Measurements from ENCODE around the gene GPR137C.

The GPR137C gene, protein sequence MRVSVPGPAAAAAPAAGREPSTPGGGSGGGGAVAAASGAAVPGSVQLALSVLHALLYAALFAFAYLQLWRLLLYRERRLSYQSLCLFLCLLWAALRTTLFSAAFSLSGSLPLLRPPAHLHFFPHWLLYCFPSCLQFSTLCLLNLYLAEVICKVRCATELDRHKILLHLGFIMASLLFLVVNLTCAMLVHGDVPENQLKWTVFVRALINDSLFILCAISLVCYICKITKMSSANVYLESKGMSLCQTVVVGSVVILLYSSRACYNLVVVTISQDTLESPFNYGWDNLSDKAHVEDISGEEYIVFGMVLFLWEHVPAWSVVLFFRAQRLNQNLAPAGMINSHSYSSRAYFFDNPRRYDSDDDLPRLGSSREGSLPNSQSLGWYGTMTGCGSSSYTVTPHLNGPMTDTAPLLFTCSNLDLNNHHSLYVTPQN

DNA sequence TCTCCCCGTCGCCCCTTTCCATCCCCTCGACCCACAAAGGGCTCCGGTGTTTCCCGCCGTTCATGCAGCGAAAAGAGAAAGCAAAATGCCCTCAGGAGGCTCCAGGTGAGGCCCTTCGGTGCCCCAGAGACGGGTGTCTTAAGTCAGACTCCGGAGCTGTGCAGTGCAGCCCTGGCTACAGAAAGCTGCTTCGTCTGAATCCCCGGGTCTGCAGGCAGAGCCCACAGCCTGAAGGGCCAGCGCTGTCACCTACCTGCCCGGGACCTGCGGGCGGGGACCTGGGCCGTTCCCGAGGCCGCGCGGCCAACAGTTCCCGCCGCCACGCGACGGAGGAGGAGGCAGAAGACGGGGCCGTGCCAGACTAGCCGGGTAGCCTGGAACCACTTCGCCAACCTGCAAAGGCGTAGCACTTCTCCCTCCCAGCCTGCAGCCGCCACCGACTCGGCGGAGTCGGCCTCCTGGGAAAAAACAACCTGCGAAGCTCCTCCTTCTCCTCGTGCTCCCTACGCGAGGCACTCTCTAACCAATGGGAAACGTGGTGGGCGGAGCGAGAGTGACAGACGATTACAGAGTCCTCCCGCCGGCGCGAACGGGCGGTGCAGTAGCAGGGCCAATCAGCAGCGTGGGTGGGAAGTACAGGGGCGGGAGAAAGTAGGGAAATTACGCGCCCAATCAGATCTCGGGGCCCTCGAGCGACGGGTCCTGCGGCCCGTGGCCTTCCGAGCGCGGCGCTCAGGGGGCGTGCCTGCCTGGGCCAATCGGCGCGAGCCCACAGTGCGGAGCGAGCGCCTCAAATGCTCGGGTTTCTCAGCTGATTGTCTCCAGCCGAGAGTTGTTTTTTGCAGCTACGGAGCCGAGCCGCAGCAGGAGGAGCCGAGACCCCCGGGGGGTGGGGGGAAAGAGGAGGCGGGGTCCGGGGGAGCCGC is at the start of gene GPR137C, which contains the start of gene TXNDC16:
GPR137C (plus strand) TSS at position 774 of the 926 bp plus-strand sequence. CDS start 312 bp downstream, outside the sequence.
TXNDC16 (minus strand) TSS at position 443 of the 926 bp plus-strand sequence. CDS start 8,948 bp downstream, outside the sequence.
- peak; percentile 98 for DNase-seq (ENCODE audit: low spot score)
- TF ChIP-seq, protein P1, sequence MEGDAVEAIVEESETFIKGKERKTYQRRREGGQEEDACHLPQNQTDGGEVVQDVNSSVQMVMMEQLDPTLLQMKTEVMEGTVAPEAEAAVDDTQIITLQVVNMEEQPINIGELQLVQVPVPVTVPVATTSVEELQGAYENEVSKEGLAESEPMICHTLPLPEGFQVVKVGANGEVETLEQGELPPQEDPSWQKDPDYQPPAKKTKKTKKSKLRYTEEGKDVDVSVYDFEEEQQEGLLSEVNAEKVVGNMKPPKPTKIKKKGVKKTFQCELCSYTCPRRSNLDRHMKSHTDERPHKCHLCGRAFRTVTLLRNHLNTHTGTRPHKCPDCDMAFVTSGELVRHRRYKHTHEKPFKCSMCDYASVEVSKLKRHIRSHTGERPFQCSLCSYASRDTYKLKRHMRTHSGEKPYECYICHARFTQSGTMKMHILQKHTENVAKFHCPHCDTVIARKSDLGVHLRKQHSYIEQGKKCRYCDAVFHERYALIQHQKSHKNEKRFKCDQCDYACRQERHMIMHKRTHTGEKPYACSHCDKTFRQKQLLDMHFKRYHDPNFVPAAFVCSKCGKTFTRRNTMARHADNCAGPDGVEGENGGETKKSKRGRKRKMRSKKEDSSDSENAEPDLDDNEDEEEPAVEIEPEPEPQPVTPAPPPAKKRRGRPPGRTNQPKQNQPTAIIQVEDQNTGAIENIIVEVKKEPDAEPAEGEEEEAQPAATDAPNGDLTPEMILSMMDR (IDR thresholded peaks at IDR 0.05; ENCODE audit: extremely low read depth, missing control alignments), result no peak

DNA sequence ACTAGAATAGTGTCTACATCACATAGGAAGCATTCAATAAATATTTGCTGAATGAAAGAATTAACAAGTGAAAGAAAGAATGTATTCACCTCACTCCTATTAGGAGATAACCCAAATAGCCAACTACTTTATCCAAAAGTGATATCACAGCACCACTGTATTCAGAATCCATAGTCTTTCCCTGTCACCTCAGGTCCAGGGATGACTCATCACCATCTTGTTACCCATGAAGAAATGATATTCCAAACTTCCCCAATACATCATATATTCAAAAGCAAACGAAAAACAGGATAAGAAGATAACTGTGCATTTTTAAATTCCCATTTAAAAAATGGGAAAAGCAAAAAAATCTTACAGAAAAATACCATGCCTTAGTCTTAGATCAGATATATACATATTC is 39.4 kb upstream of the GPR137C start:
- TF ChIP-seq, protein P1 (IDR thresholded peaks at IDR 0.05; ENCODE audit: extremely low read depth, missing control alignments), result no peak

DNA sequence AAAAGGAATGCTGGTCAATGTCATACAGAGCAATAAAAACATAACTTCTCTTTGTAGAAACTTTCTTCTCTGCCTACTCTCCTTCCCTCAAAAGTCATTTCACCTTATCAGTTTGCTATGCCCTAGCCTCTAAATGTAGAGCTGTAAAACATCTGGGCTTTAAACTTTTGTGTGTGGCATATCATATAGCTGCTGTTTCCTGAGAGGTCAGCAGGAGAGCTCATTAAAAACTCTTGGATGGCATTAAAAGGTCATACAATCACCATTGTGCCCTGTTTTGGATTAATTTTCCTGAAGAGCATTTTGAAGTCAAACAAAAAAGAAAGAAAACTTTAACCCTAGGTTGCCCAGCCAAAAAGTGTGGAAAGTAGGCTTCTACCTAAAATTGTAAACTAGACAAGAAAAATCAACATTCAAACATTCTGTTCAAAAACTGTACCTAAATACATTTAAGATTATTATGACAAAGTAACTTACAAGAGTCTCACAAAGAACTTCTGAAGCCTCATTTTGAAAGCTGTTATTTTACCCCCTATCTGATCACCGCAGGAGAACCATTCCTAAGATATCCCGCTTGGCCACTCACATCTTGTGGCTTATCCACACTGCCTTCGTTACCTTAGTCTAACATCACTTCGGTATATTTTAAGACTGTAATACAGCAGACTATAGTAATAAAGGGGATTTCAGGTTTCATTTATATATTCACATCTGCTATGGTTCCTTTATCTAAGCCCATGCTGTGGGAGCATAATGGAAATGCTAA is 38.4 kb upstream of the GPR137C start:
- no peak for DNase-seq (ENCODE audit: low spot score)
- TF ChIP-seq, protein P1 (IDR thresholded peaks at IDR 0.05; ENCODE audit: extremely low read depth, missing control alignments), result no peak

More for the DNA sequence above, 39.4 kb upstream of the GPR137C start:
- DNase-seq (ENCODE audit: low spot score), result no peak

DNA sequence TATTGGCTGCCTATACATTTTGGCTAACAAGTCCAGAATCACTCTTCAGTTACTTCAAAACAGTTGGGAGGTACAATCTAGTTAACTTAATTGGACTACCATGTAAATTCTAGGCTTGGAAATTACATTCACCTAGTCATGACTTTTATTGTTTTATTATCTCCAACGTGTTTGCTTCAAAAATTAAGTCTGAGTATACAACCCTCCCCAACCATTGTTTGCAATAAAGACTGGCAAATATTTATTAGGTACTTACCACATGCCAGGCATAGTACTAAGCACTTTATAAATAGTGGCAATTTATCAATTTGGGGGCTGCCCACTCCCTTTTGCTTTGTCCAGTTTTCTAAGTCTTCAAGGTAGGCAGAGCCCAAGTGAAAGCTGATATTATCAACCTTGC is 30.6 kb upstream of the GPR137C start:
- DNase-seq (ENCODE audit: low spot score), result no peak
- TF ChIP-seq, protein P1 (IDR thresholded peaks at IDR 0.05; ENCODE audit: extremely low read depth, missing control alignments), result no peak

DNA sequence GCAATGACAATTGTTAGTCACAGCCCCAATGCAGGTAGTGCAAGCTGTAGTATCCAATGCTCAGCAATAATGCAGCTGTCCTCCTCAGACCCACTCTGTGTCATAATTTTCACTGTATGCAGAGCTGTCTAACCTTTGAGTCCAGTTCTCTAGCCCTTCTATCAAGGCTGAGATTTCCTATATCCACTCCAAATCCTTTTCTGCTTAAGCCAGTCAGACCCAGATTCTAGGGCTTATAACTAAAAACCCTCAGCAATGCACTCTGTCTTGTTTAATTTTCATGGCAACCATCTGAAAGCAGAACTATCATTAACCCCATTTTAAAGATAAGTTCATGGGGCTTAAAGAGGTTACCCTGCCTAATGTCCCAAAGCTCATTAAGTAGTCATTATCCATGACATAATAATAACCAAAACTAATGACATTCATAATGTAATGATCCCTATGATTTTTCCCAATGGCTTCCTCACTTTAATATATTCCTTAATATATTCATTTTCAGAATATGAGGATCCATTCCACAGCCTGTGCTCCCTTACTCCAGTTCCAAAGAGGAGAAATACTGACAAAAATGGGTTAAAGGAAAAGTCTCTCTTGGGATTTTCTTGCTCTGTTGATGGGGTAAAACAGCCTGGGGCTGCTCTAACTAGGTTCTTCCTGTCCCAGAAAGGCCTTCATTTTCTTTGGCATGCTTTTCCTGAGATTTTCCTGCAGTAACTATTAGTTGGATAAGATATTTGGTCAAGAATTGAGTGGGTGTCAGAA is 29.9 kb upstream of the GPR137C start:
- TF ChIP-seq, protein P1 (IDR thresholded peaks at IDR 0.05; ENCODE audit: extremely low read depth, missing control alignments), result no peak
- DNase-seq (ENCODE audit: low spot score), result no peak

DNA sequence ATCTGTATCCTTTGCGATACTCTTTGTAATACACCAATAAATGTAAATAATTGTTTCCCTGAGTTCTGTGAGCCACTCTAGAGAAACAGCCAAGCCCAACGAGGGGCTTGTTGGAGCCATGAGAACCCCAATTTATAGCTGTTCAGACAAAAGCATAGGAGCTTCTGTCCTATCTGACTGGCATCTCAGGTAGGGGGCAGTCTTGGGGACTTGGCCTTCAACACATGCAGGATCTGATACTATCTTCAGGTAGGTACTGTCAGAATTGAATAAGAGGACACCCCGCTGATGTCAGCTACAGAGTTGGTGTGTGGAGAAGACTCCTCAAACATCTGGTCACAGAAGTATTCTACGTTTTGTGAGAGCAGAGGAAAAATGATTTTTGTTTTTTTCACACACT is 25.6 kb upstream of the GPR137C start:
- DNase-seq (ENCODE audit: low spot score), result no peak
- TF ChIP-seq, protein P1 (IDR thresholded peaks at IDR 0.05; ENCODE audit: extremely low read depth, missing control alignments), result no peak
